Neural progenitor cell (in vitro differentiated cells): Measurements from ENCODE around the gene TOR3A. TPM values are rescaled to one million over a fixed set of nuclear protein-coding genes. Genes with fewer than 3 reads are reported as not detected.

Source experiments
- DNase-seq: peaks from one replicate; pipeline ENCODE4 v3.0.0-alpha.2; 2016; ENCODE audit warnings: low spot score
- H2AFZ ChIP-seq: fragments of 200-600 bp; sonication (generic); replicated peaks from 2 replicates; pipeline ENCODE4 v1.6.1; 2016; ENCODE audit warnings: antibody characterized with exemption
- H3F3A ChIP-seq: fragments of 200-600 bp; sonication (generic); 2 replicates; pipeline ENCODE4 v1.6.1; 2016; ENCODE audit warnings: antibody characterized with exemption, low read depth
- H3K27ac ChIP-seq: fragments of 200-600 bp; sonication (generic); 2 replicates; pipeline ENCODE4 v1.5.1; 2016; ENCODE audit warnings: mild to moderate bottlenecking
- H3K27me3 ChIP-seq: fragments of 200-600 bp; sonication (generic); 2 replicates; pipeline ENCODE4 v1.6.1; 2016; ENCODE audit warnings: mild to moderate bottlenecking, moderate library complexity
- H3K36me3 ChIP-seq: fragments of 200-600 bp; sonication (generic); 2 replicates; pipeline ENCODE4 v1.5.1; 2016
- H3K4me1 ChIP-seq: fragments of 200-600 bp; sonication (generic); 2 replicates; pipeline ENCODE4 v1.6.1; 2016; ENCODE audit warnings: mixed run types
- H3K4me2 ChIP-seq: fragments of 200-600 bp; sonication (generic); 2 replicates; pipeline ENCODE4 v1.6.1; 2016
- H3K4me3 ChIP-seq: fragments of 200-600 bp; sonication (generic); 2 replicates; pipeline ENCODE4 v1.5.1; 2016
- H3K79me2 ChIP-seq: fragments of 200-600 bp; sonication (generic); 2 replicates; pipeline ENCODE4 v1.6.1; 2016; ENCODE audit warnings: low read depth
- H3K9ac ChIP-seq: fragments of 200-600 bp; sonication (generic); 2 replicates; pipeline ENCODE4 v1.6.1; 2016
- H3K9me3 ChIP-seq: fragments of 200-600 bp; sonication (generic); 2 replicates; pipeline ENCODE4 v1.5.1; 2016; ENCODE audit warnings: low read depth
- H4K20me1 ChIP-seq: fragments of 200-600 bp; sonication (generic); 2 replicates; pipeline ENCODE4 v1.6.1; 2016; ENCODE audit warnings: low read depth
- H3K27ac Mint-ChIP-seq: 3 replicates; pipeline ENCODE4 v1.8.0; 2021; ENCODE audit warnings: mixed read lengths
- H3K27me3 Mint-ChIP-seq: 2 replicates; pipeline ENCODE4 v1.8.0; 2022; ENCODE audit warnings: low read depth, mild to moderate bottlenecking, inconsistent platforms, moderate library complexity, mixed read lengths; ENCODE audit not compliant: insufficient read depth
- H3K36me3 Mint-ChIP-seq: 3 replicates; pipeline ENCODE4 v1.8.0; 2021; ENCODE audit warnings: mixed read lengths
- H3K4me1 Mint-ChIP-seq: 3 replicates; pipeline ENCODE4 v1.8.0; 2021; ENCODE audit warnings: mixed read lengths
- H3K4me3 Mint-ChIP-seq: 3 replicates; pipeline ENCODE4 v1.8.0; 2021; ENCODE audit warnings: mild to moderate bottlenecking, moderate library complexity, mixed read lengths
- H3K9me3 Mint-ChIP-seq: 3 replicates; pipeline ENCODE4 v1.8.0; 2020; ENCODE audit warnings: mixed read lengths
- EZH2 ChIP-seq: fragments of 200-600 bp; sonication (generic); IDR thresholded peaks from 2 replicates; pipeline ENCODE4 v1.6.1; 2017; ENCODE audit warnings: antibody characterized with exemption, mild to moderate bottlenecking, moderate library complexity
- EZH2phosphoT487 ChIP-seq: fragments of 200-600 bp; sonication (generic); IDR thresholded peaks from 2 replicates; pipeline ENCODE4 v1.6.1; 2017; ENCODE audit warnings: antibody characterized with exemption
- total RNA-seq: library from RNA; depleted of rRNA; stranded (reverse); fragments of >200 nt; gene quantifications from 2 replicates; pipeline ENCODE4 v1.2.3, GENCODE V29; 2015; ENCODE audit warnings: low replicate concordance
- TF ChIP-seq, protein P1 (sequence below): fragments of 200-600 bp; sonication (generic); IDR thresholded peaks from 2 replicates; pipeline ENCODE4 v1.5.1; 2017; ENCODE audit warnings: antibody characterized with exemption, mild to moderate bottlenecking

TOR3A gene
- total RNA-seq, 1 donor from 2014 or later = 18.2 TPM

DNA sequence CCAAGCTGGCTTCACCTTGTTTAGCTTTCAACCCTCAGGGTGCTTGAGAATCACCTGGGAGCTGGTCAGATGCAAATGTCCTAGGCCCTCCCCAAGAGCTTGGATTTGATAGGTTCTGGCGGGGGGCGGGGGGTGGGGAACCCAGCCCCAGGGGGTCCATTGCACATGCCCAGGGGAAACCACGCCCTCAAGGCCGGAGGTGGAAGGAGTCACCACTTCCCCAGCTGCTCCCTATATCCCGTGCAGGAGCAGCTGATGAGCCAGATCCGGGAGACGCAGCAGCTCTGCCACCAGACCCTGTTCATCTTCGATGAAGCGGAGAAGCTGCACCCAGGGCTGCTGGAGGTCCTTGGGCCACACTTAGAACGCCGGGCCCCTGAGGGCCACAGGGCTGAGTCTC, 5.8 kb downstream of the TOR3A start:
- TF ChIP-seq, protein P1, sequence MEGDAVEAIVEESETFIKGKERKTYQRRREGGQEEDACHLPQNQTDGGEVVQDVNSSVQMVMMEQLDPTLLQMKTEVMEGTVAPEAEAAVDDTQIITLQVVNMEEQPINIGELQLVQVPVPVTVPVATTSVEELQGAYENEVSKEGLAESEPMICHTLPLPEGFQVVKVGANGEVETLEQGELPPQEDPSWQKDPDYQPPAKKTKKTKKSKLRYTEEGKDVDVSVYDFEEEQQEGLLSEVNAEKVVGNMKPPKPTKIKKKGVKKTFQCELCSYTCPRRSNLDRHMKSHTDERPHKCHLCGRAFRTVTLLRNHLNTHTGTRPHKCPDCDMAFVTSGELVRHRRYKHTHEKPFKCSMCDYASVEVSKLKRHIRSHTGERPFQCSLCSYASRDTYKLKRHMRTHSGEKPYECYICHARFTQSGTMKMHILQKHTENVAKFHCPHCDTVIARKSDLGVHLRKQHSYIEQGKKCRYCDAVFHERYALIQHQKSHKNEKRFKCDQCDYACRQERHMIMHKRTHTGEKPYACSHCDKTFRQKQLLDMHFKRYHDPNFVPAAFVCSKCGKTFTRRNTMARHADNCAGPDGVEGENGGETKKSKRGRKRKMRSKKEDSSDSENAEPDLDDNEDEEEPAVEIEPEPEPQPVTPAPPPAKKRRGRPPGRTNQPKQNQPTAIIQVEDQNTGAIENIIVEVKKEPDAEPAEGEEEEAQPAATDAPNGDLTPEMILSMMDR = no peak
- TF ChIP-seq EZH2phosphoT487 (no peak), EZH2 (no peak)
- Histone ChIP-seq H3K9ac (no peak overlapping the region), H2AFZ (no peak overlapping the region), H4K20me1 (no peaks in the 10 kb centered on the region), H3K79me2 (no peaks in the 10 kb centered on the region), H3F3A (no peaks in the 10 kb centered on the region), H3K36me3 (no peaks in the 10 kb centered on the region), H3K9me3 (no peaks in the 10 kb centered on the region), H3K4me2 (peak overlapping the region; percentile 49), H3K4me3 (no peak overlapping the region), H3K4me1 (peaks cover 5% of the 10 kb centered on the region), H3K27me3 (peaks cover 10% of the 10 kb centered on the region), H3K27ac (no peak overlapping the region)
- Mint-ChIP-seq H3K4me3 (no peak overlapping the region), H3K27ac (no peak overlapping the region), H3K36me3 (peaks cover 9% of the 10 kb centered on the region), H3K27me3 (no peaks in the 10 kb centered on the region), H3K9me3 (no peaks in the 10 kb centered on the region), H3K4me1 (peaks cover 7% of the 10 kb centered on the region)
- peak; percentile 24 for DNase-seq

DNA sequence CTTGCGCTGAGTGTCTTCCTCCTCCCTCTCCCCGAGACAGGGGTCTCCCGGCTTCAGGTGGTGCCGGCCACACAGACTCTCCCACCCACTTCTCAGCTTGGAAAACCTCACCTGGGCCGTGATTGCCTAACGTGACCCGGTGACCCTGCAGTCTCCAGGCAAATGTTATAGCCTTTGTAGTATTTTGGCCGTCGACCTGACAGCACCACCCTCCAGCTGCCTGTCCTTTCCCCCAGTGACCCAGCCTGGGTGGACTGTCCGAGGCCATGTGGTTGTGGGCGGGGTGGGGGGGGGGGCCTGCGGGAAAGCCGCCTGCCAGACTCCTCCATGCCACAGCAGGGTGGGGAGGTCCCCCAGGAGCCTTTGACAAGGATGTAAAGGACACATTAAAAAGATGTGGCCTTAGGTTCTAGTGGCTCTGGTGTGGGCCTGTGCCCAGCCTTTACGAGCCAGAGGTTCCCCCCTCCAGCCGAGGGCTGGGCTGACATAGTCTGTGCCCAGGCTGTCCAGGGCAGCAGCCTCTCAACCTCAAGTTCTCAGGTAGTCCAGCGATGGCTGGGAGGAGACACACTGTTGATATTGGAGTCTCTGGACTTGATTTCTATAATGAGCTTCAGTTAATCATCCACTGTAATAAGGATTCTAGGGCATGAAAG, 8.1 kb downstream of the TOR3A start:
- Histone ChIP-seq H3K79me2 (no peaks in the 10 kb centered on the region), H3K4me1 (peaks cover 5% of the 10 kb centered on the region), H2AFZ (no peak overlapping the region), H3K9ac (no peak overlapping the region), H3K27ac (no peak overlapping the region), H3K36me3 (no peaks in the 10 kb centered on the region), H3K4me2 (no peak overlapping the region), H3K9me3 (no peaks in the 10 kb centered on the region), H3K27me3 (no peaks in the 10 kb centered on the region), H3F3A (no peaks in the 10 kb centered on the region), H3K4me3 (no peak overlapping the region), H4K20me1 (no peaks in the 10 kb centered on the region)
- no peak overlapping the region for H3K4me3 Mint-ChIP-seq
- peaks cover 21% of the 10 kb centered on the region for H3K36me3 Mint-ChIP-seq
- no peak overlapping the region for H3K27ac Mint-ChIP-seq
- no peak for DNase-seq
- no peaks in the 10 kb centered on the region for H3K27me3 Mint-ChIP-seq
- TF ChIP-seq, protein P1 = no peak
- TF ChIP-seq EZH2 (no peak), EZH2phosphoT487 (no peak)
- H3K4me1 Mint-ChIP-seq = no peaks in the 10 kb centered on the region
- no peaks in the 10 kb centered on the region for H3K9me3 Mint-ChIP-seq

GRCh38 chr1:179090522-179090921, 8.7 kb downstream of the TOR3A start:
- no peak for DNase-seq
- Histone ChIP-seq H3K9ac (no peak overlapping the region), H3K27ac (no peak overlapping the region)

More at GRCh38 chr1:179090522-179090921, 8.7 kb downstream of the TOR3A start:
- Histone ChIP-seq H3F3A (no peaks in the 10 kb centered on the region), H3K9me3 (no peaks in the 10 kb centered on the region), H3K4me3 (no peak overlapping the region), H3K4me1 (peaks cover 5% of the 10 kb centered on the region), H3K36me3 (no peaks in the 10 kb centered on the region), H2AFZ (no peak overlapping the region), H3K27me3 (no peaks in the 10 kb centered on the region), H4K20me1 (no peaks in the 10 kb centered on the region), H3K79me2 (no peaks in the 10 kb centered on the region), H3K4me2 (no peak overlapping the region)
- H3K36me3 Mint-ChIP-seq = peaks cover 23% of the 10 kb centered on the region
- H3K4me3 Mint-ChIP-seq = no peak overlapping the region
- TF ChIP-seq EZH2phosphoT487 (no peak), EZH2 (no peak)
- TF ChIP-seq, protein P1 = no peak
- no peak overlapping the region for H3K27ac Mint-ChIP-seq
- no peaks in the 10 kb centered on the region for H3K4me1 Mint-ChIP-seq
- no peaks in the 10 kb centered on the region for H3K27me3 Mint-ChIP-seq
- H3K9me3 Mint-ChIP-seq = no peaks in the 10 kb centered on the region
